ENCODE data around the gene CCDC185. TPM values are rescaled to one million over a fixed set of nuclear protein-coding genes. Genes with fewer than 3 reads are reported as not detected.

The CCDC185 gene
- total and polyA plus RNA-seq, 2 of the 13 experiments (the other 11 are each of a cell fraction or from before 2014, with no cell fraction given): not detected

- Histone ChIP-seq H3K79me2 (ENCODE audit: insufficient read depth, low read length) (no peaks in the 10 kb centered on the region), H3K27me3 (ENCODE audit: control insufficient read depth in 1 of 2, insufficient read depth in 2 of 2, low read length in 2 of 2) (peaks cover 0 to 18% of the 10 kb centered on the region in 2 experiments; a peak in 4 of 5 replicates), H3K4me2 (ENCODE audit: low read depth, low read length) (no peak overlapping the region), H3K9ac (ENCODE audit: insufficient read depth, low read depth, low read length) (no peak overlapping the region), H3K9me3 (ENCODE audit: low read length) (no peaks in the 10 kb centered on the region), H3K4me3 (replicated peaks in 1 of 3; ENCODE audit: insufficient read depth in 1 of 3, low read depth in 2 of 3, low read length in 3 of 3) (no peak overlapping the region), H4K20me1 (ENCODE audit: insufficient read depth, low read length) (no peaks in the 10 kb centered on the region), H3K4me1 (ENCODE audit: insufficient read depth, low read length) (no peaks in the 10 kb centered on the region), H3K36me3 (replicated peaks in 1 of 2; ENCODE audit: control insufficient read depth in 1 of 2, insufficient read depth in 2 of 2, low read length in 2 of 2) (no peaks in the 10 kb centered on the region), H2AFZ (ENCODE audit: low read length) (no peak overlapping the region), H3K27ac (ENCODE audit: extremely low read length, insufficient read depth, low read length) (no peak overlapping the region)
- TF ChIP-seq ZNF652 (CRISPR knock-in tag; IDR thresholded peaks at IDR 0.05; ENCODE audit: borderline replicate concordance, low read depth) (peak; percentile 79), ZFP91 (CRISPR knock-in tag; IDR thresholded peaks at IDR 0.05; ENCODE audit: borderline replicate concordance) (peak; percentile 48; the same call in 1 of the 2 replicates), ISL2 (CRISPR knock-in tag; IDR thresholded peaks at IDR 0.05) (no peak), DR1 (CRISPR knock-in tag; IDR thresholded peaks at IDR 0.05) (no peak)
- CTCF ChIA-PET (ENCODE audit: low intra/inter-chr PET ratio, low total read pairs): no interaction called here
- DNase-seq (ENCODE audit: low spot score) (no peak), ATAC-seq (no peak), FAIRE-seq (no peak)
- POLR2A ChIA-PET: no interaction called here
- WGBS (ENCODE audit: low lambda C conversion rate): 38% methylated on average over 2 of the region's 2 CpGs
- in situ Hi-C loops (cut with HindIII; ENCODE audit: extremely low pct_ligation_motif_present, low pct_unique_long_range_greater_than_20kb) (no loop called here), intact Hi-C loops (cut with micrococcal nuclease; ENCODE audit: unreplicated experiment) (no loop called here)
- BruUV-seq (replicated peaks): no TSS peak
Observed at GRCh38 chr1:223348439-223348838, 44.8 kb upstream of the CCDC185 start.

DNA sequence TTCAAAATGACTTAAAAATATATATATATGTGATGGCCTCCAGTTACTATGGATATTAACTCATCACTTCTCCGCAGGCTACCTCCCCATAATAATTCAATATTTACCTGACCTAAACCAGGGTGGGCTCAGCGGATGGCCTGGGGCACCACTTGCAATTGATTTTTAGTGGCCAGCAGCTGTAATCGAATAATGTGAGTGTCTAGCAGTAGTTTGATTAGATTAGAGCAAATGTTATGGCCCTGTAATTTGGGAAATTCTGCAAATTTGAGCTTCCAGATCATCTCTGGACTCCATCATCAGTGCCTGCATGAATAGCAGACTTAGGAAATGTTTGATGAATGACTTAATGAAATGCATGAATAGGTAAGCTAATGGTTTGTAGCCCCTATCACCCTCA, 44.0 kb upstream of the CCDC185 start:
- in situ Hi-C loops (cut with HindIII; ENCODE audit: extremely low pct_ligation_motif_present, low pct_unique_long_range_greater_than_20kb): no loop called here
- H3K4me2 ChIP-seq (ENCODE audit: low read depth, low read length): no peak overlapping the region
- FAIRE-seq: no peak
- no peak for ATAC-seq
- no peak overlapping the region for H3K9ac ChIP-seq (ENCODE audit: insufficient read depth, low read depth, low read length)
- H3K27me3 ChIP-seq (ENCODE audit: control insufficient read depth in 1 of 2, insufficient read depth in 2 of 2, low read length in 2 of 2): peaks cover 0 to 18% of the 10 kb centered on the region in 2 experiments; a peak in 4 of 5 replicates
- no peak overlapping the region for H3K4me3 ChIP-seq (replicated peaks in 1 of 3; ENCODE audit: insufficient read depth in 1 of 3, low read depth in 2 of 3, low read length in 3 of 3)
- DNase-seq (ENCODE audit: low spot score): no peak
- no peak overlapping the region for H3K27ac ChIP-seq (ENCODE audit: extremely low read length, insufficient read depth, low read length)
- H3K4me1 ChIP-seq (ENCODE audit: insufficient read depth, low read length): no peaks in the 10 kb centered on the region
- no peak for TF ChIP-seq DR1 (CRISPR knock-in tag; IDR thresholded peaks at IDR 0.05)
- TF ChIP-seq FOSL2 (CRISPR knock-in tag; IDR thresholded peaks at IDR 0.05): no peak
- TF ChIP-seq ZBTB8A (CRISPR knock-in tag; IDR thresholded peaks at IDR 0.05; ENCODE audit: borderline replicate concordance, low read depth): no peak
- TF ChIP-seq ZKSCAN5 (CRISPR knock-in tag; IDR thresholded peaks at IDR 0.05): no peak
- no peaks in the 10 kb centered on the region for H3K9me3 ChIP-seq (ENCODE audit: low read length)
- H3K79me2 ChIP-seq (ENCODE audit: insufficient read depth, low read length): no peaks in the 10 kb centered on the region
- WGBS (ENCODE audit: low lambda C conversion rate): 17% methylated on average over 3 of the region's 3 CpGs
- no peak overlapping the region for H2AFZ ChIP-seq (ENCODE audit: low read length)
- no peaks in the 10 kb centered on the region for H3K36me3 ChIP-seq (replicated peaks in 1 of 2; ENCODE audit: control insufficient read depth in 1 of 2, insufficient read depth in 2 of 2, low read length in 2 of 2)
- no TSS peak for BruUV-seq (replicated peaks)
- CTCF ChIA-PET (ENCODE audit: low intra/inter-chr PET ratio, low total read pairs): no interaction called here
- POLR2A ChIA-PET: no interaction called here
- H4K20me1 ChIP-seq (ENCODE audit: insufficient read depth, low read length): no peaks in the 10 kb centered on the region
- intact Hi-C loops (cut with micrococcal nuclease; ENCODE audit: unreplicated experiment): no loop called here

All from HepG2 (cell line).